Thyroid gland (tissue), 4 donors: ENCODE measurements around the gene RAP1GAP.

Source experiments
- POLR2A ChIP-seq, 2 donors: fragments of 450-650 bp; IDR thresholded peaks; one replicate each; pipeline ENCODE4 v1.6.1; 2017; ENCODE audit warnings: antibody characterized with exemption in 2 of 2, mild to moderate bottlenecking in 2 of 2, moderate library complexity in 1 of 2
- TF ChIP-seq, protein P1 (sequence below), 6 experiments: fragments of 200-600 bp in 3 of 6; fragments of 450-650 bp in 3 of 6; sonication (generic) in 3 of 6; IDR thresholded peaks; one replicate each; pipeline ENCODE4 v1.5.1; 2016 to 2019; ENCODE audit warnings: antibody characterized with exemption in 6 of 6, mild to moderate bottlenecking in 2 of 6, inconsistent platforms in 1 of 6, moderate library complexity in 1 of 6

DNA sequence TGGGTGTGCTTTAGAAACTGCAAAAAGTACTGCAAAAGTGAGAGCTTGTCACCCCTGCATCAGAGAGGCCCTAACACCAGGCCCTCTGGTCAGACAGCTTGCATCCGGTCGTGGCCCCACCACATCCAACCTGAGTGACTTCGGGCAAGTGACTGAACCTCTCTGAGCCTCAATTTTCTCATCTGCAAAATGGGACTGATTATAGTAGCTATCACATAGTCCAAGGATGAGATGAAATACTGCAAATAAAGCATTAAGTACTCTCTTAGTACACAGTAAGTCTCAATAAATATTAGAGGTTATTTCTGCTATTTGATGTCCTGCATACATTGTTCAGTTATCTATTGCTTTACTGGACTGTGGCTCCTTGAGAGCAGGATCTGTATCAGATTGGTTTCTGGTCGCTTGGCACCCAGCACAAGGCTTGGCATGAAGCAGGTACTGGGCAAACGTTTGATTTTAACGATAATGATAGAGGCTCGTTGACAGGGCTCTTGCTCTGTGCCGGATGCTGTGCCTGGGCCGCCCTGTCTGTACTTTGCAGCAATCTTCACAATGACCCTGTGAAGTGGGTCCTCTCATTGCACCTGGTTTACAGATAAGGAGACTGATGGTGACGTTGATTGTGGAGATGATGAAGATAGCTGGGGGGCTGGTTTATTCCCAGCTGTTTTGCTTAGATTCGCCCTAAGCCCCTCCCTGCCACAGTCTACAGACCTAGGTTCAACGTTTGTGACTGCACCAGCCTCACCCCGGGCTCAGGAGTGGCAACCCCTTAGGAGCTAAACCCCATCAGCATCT, 43.6 kb downstream of the RAP1GAP start:
- TF ChIP-seq, protein P1, sequence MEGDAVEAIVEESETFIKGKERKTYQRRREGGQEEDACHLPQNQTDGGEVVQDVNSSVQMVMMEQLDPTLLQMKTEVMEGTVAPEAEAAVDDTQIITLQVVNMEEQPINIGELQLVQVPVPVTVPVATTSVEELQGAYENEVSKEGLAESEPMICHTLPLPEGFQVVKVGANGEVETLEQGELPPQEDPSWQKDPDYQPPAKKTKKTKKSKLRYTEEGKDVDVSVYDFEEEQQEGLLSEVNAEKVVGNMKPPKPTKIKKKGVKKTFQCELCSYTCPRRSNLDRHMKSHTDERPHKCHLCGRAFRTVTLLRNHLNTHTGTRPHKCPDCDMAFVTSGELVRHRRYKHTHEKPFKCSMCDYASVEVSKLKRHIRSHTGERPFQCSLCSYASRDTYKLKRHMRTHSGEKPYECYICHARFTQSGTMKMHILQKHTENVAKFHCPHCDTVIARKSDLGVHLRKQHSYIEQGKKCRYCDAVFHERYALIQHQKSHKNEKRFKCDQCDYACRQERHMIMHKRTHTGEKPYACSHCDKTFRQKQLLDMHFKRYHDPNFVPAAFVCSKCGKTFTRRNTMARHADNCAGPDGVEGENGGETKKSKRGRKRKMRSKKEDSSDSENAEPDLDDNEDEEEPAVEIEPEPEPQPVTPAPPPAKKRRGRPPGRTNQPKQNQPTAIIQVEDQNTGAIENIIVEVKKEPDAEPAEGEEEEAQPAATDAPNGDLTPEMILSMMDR (IDR thresholded peaks at IDR 0.05) = no peak
- TF ChIP-seq POLR2A (IDR thresholded peaks at IDR 0.05) = no peak
